Measurements from ENCODE around the gene PBX1. TPM values are rescaled to one million over a fixed set of nuclear protein-coding genes. Genes with fewer than 3 reads are reported as not detected.

Gene PBX1
- total and polyA plus RNA-seq, 2 experiments from 2014 or later: 40.0 to 104 TPM

DNA sequence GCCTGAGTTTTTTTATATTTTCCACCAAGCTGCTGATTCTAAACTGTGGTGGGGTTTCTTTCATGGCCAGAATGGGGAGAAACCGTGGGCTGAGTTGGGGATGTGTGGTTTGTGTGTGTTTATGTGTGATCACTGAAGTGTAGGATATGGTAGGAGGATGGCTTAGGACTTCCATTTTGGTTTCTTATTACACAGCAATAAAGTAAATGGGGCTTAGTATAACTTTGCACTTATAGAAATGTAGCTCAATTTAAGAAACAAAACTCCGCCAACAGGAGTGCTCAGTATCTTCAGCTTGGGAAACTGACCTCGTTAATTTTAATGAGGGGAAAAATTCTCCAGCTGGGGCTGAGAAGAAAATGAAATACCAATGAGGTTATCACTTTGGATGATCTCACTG, 77.8 kb downstream of the PBX1 start:
- no peak for TF ChIP-seq NANOG (IDR thresholded peaks at IDR 0.05; ENCODE audit: borderline replicate concordance)
- H3K4me1 ChIP-seq (ENCODE audit: insufficient read depth): peaks cover 69% of the 10 kb centered on the region
- peaks cover 77% of the 10 kb centered on the region for H3K4me1 Mint-ChIP-seq
- H3K4me3 ChIP-seq: no peak overlapping the region
- peak overlapping the region; percentile 66; the same call in 1 of the 2 replicates for H3K4me2 ChIP-seq
- no peaks in the 10 kb centered on the region for H3K36me3 ChIP-seq (ENCODE audit: insufficient read depth)
- no peak overlapping the region for H2AFZ ChIP-seq
- 0 out of 2 replicates have a peak, but pooled peaks cover 7% of the 10 kb centered on the region for H3F3A ChIP-seq (replicated peaks; ENCODE audit: low read depth)
- peaks cover 99% of the 10 kb centered on the region for H3K79me2 ChIP-seq (replicated peaks; ENCODE audit: insufficient read depth)
- DNase-seq (ENCODE audit: low spot score) (no peak), ATAC-seq (no peak)
- H3K27ac ChIP-seq (ENCODE audit: low read depth): peak overlapping the region; percentile 36; the same call in 1 of the 2 replicates
- peak overlapping the region; percentile 83 for H3K27ac Mint-ChIP-seq
- peaks cover 6% of the 10 kb centered on the region for H3K27me3 Mint-ChIP-seq (ENCODE audit: insufficient read depth, low read depth, poor library complexity)
- H3K9me2 ChIP-seq (ENCODE audit: insufficient read depth): no peaks in the 10 kb centered on the region
- H3K36me3 Mint-ChIP-seq (ENCODE audit: low read depth): peaks cover 24% of the 10 kb centered on the region
- no peaks in the 10 kb centered on the region for H3K9me3 Mint-ChIP-seq
- H3K27me3 ChIP-seq (ENCODE audit: insufficient read depth): no peaks in the 10 kb centered on the region
- H3K4me3 Mint-ChIP-seq: 0 out of 3 replicates have a peak overlapping the region, but pooled peaks have one; percentile 19
- peaks cover 20% of the 10 kb centered on the region; the same call in 1 of the 2 replicates for H4K20me1 ChIP-seq (replicated peaks; ENCODE audit: insufficient read depth)

DNA sequence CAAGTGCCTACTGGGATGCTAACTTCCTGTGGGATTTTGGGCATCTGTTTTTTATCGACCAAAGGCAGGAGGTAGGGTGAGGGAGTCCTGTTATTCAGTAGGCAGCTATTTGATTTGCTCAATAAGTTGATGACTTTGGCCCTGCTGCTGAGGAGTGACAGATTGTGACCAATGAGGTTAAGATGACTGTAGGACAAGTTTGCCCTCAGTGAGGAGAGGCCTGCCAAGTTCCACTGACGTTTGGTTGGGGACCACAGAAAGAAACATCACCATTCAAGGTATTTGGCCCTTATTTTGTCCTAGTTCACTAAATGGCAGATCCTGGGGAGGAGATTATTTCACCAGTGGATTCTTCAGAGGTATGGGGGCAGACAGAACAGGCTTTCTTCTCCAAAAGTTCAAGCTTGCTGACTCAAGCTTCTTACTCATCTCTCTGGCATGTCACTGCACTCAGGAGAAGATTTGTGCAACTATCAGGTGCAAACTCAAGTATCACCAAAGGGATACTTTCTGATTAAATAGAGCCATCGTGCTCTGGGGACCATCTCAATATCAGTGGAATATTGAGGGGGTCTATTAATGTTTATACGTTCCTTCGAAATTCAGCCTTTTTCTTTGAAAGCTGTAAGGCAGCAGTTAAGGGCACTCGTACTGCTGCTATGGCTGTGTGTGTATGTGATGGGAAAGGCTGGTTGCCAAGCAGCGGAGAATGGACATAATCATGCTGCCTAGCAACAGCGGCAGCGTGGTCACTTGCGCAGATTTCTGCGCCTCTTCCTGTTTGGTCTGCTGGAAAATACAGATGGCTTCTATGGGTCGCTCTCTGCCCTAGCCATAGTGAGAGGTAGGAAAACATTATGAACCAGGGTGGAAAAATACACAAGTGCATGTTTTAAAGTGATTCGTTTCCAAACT, 78.7 kb downstream of the PBX1 start:
- H3K4me3 Mint-ChIP-seq: no peak overlapping the region
- peak overlapping the region; percentile 83 for H3K27ac Mint-ChIP-seq
- H3K27ac ChIP-seq (ENCODE audit: low read depth): no peak overlapping the region
- H3K27me3 ChIP-seq (ENCODE audit: insufficient read depth): no peaks in the 10 kb centered on the region
- H3K4me3 ChIP-seq: no peak overlapping the region
- peaks cover 75% of the 10 kb centered on the region for H3K4me1 Mint-ChIP-seq
- H3F3A ChIP-seq (replicated peaks; ENCODE audit: low read depth): 0 out of 2 replicates have a peak, but pooled peaks cover 7% of the 10 kb centered on the region
- DNase-seq (ENCODE audit: low spot score) (no peak), ATAC-seq (no peak)
- H3K4me1 ChIP-seq (ENCODE audit: insufficient read depth): peaks cover 64% of the 10 kb centered on the region
- no peaks in the 10 kb centered on the region for H3K9me2 ChIP-seq (ENCODE audit: insufficient read depth)
- no peaks in the 10 kb centered on the region for H3K9me3 Mint-ChIP-seq
- peaks cover 99% of the 10 kb centered on the region for H3K79me2 ChIP-seq (replicated peaks; ENCODE audit: insufficient read depth)
- H4K20me1 ChIP-seq (replicated peaks; ENCODE audit: insufficient read depth): peaks cover 27% of the 10 kb centered on the region; the same call in 1 of the 2 replicates
- 0 out of 2 replicates have a peak overlapping the region, but pooled peaks have one; percentile 66 for H3K4me2 ChIP-seq
- H2AFZ ChIP-seq: no peak overlapping the region
- H3K36me3 Mint-ChIP-seq (ENCODE audit: low read depth): peaks cover 33% of the 10 kb centered on the region
- H3K27me3 Mint-ChIP-seq (ENCODE audit: insufficient read depth, low read depth, poor library complexity): peaks cover 6% of the 10 kb centered on the region
- H3K36me3 ChIP-seq (ENCODE audit: insufficient read depth): peaks cover 4% of the 10 kb centered on the region; the same call in 1 of the 2 replicates
- TF ChIP-seq, protein P1, sequence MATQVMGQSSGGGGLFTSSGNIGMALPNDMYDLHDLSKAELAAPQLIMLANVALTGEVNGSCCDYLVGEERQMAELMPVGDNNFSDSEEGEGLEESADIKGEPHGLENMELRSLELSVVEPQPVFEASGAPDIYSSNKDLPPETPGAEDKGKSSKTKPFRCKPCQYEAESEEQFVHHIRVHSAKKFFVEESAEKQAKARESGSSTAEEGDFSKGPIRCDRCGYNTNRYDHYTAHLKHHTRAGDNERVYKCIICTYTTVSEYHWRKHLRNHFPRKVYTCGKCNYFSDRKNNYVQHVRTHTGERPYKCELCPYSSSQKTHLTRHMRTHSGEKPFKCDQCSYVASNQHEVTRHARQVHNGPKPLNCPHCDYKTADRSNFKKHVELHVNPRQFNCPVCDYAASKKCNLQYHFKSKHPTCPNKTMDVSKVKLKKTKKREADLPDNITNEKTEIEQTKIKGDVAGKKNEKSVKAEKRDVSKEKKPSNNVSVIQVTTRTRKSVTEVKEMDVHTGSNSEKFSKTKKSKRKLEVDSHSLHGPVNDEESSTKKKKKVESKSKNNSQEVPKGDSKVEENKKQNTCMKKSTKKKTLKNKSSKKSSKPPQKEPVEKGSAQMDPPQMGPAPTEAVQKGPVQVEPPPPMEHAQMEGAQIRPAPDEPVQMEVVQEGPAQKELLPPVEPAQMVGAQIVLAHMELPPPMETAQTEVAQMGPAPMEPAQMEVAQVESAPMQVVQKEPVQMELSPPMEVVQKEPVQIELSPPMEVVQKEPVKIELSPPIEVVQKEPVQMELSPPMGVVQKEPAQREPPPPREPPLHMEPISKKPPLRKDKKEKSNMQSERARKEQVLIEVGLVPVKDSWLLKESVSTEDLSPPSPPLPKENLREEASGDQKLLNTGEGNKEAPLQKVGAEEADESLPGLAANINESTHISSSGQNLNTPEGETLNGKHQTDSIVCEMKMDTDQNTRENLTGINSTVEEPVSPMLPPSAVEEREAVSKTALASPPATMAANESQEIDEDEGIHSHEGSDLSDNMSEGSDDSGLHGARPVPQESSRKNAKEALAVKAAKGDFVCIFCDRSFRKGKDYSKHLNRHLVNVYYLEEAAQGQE (IDR thresholded peaks at IDR 0.05; ENCODE audit: unreplicated experiment): no peak
- TF ChIP-seq CREB1 (CRISPR knock-in tag; IDR thresholded peaks at IDR 0.05; ENCODE audit: low read depth): no peak
- TF ChIP-seq JUNB (IDR thresholded peaks at IDR 0.05; ENCODE audit: unreplicated experiment): no peak
- TF ChIP-seq NANOG (IDR thresholded peaks at IDR 0.05; ENCODE audit: borderline replicate concordance): no peak
- no peak for TF ChIP-seq ZNF114 (CRISPR knock-in tag; IDR thresholded peaks at IDR 0.05)
- TF ChIP-seq, protein P2, sequence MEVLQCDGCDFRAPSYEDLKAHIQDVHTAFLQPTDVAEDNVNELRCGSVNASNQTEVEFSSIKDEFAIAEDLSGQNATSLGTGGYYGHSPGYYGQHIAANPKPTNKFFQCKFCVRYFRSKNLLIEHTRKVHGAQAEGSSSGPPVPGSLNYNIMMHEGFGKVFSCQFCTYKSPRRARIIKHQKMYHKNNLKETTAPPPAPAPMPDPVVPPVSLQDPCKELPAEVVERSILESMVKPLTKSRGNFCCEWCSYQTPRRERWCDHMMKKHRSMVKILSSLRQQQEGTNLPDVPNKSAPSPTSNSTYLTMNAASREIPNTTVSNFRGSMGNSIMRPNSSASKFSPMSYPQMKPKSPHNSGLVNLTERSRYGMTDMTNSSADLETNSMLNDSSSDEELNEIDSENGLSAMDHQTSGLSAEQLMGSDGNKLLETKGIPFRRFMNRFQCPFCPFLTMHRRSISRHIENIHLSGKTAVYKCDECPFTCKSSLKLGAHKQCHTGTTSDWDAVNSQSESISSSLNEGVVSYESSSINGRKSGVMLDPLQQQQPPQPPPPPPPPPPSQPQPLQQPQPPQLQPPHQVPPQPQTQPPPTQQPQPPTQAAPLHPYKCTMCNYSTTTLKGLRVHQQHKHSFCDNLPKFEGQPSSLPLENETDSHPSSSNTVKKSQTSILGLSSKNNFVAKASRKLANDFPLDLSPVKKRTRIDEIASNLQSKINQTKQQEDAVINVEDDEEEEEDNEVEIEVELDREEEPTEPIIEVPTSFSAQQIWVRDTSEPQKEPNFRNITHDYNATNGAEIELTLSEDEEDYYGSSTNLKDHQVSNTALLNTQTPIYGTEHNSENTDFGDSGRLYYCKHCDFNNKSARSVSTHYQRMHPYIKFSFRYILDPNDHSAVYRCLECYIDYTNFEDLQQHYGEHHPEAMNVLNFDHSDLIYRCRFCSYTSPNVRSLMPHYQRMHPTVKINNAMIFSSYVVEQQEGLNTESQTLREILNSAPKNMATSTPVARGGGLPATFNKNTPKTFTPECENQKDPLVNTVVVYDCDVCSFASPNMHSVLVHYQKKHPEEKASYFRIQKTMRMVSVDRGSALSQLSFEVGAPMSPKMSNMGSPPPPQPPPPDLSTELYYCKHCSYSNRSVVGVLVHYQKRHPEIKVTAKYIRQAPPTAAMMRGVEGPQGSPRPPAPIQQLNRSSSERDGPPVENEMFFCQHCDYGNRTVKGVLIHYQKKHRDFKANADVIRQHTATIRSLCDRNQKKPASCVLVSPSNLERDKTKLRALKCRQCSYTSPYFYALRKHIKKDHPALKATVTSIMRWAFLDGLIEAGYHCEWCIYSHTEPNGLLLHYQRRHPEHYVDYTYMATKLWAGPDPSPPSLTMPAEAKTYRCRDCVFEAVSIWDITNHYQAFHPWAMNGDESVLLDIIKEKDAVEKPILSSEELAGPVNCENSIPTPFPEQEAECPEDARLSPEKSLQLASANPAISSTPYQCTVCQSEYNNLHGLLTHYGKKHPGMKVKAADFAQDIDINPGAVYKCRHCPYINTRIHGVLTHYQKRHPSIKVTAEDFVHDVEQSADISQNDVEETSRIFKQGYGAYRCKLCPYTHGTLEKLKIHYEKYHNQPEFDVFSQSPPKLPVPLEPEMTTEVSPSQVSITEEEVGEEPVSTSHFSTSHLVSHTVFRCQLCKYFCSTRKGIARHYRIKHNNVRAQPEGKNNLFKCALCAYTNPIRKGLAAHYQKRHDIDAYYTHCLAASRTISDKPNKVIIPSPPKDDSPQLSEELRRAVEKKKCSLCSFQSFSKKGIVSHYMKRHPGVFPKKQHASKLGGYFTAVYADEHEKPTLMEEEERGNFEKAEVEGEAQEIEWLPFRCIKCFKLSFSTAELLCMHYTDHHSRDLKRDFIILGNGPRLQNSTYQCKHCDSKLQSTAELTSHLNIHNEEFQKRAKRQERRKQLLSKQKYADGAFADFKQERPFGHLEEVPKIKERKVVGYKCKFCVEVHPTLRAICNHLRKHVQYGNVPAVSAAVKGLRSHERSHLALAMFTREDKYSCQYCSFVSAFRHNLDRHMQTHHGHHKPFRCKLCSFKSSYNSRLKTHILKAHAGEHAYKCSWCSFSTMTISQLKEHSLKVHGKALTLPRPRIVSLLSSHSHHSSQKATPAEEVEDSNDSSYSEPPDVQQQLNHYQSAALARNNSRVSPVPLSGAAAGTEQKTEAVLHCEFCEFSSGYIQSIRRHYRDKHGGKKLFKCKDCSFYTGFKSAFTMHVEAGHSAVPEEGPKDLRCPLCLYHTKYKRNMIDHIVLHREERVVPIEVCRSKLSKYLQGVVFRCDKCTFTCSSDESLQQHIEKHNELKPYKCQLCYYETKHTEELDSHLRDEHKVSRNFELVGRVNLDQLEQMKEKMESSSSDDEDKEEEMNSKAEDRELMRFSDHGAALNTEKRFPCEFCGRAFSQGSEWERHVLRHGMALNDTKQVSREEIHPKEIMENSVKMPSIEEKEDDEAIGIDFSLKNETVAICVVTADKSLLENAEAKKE (CRISPR knock-in tag; IDR thresholded peaks at IDR 0.05): no peak
- TF ChIP-seq POLR2AphosphoS5 (IDR thresholded peaks at IDR 0.05; ENCODE audit: low read depth): no peak
- TF ChIP-seq STAT1 (IDR thresholded peaks at IDR 0.05; ENCODE audit: unreplicated experiment): no peak

Data from GM23338 (cell line).